OCI-LY1 (cell line): ENCODE measurements around the gene FANCG.

Source experiments
- EZH2 ChIP-seq: fragments of 200-600 bp; sonication (generic), shearing (Covaris generic); IDR thresholded peaks from 2 replicates; pipeline ENCODE4 v1.8.0; 2017; ENCODE audit warnings: borderline replicate concordance, mixed run types, mild to moderate bottlenecking, antibody characterized with exemption, low read length, moderate library complexity, mixed read lengths
- TF ChIP-seq, protein P1 (sequence below): fragments of 200-600 bp; sonication (generic), shearing (Covaris generic); IDR thresholded peaks from 2 replicates; pipeline ENCODE4 v1.5.1; 2017; ENCODE audit warnings: mild to moderate bottlenecking, antibody characterized with exemption, low read length, moderate library complexity, mixed read lengths

GRCh38 chr9:35079426-35080341 lies at the start of gene FANCG:
- TF ChIP-seq, protein P1, sequence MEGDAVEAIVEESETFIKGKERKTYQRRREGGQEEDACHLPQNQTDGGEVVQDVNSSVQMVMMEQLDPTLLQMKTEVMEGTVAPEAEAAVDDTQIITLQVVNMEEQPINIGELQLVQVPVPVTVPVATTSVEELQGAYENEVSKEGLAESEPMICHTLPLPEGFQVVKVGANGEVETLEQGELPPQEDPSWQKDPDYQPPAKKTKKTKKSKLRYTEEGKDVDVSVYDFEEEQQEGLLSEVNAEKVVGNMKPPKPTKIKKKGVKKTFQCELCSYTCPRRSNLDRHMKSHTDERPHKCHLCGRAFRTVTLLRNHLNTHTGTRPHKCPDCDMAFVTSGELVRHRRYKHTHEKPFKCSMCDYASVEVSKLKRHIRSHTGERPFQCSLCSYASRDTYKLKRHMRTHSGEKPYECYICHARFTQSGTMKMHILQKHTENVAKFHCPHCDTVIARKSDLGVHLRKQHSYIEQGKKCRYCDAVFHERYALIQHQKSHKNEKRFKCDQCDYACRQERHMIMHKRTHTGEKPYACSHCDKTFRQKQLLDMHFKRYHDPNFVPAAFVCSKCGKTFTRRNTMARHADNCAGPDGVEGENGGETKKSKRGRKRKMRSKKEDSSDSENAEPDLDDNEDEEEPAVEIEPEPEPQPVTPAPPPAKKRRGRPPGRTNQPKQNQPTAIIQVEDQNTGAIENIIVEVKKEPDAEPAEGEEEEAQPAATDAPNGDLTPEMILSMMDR: no peak
- no peak for TF ChIP-seq EZH2
